ENCODE data around the gene POLR2C. TPM values are rescaled to one million over a fixed set of nuclear protein-coding genes. Genes with fewer than 3 reads are reported as not detected.
A peak's percentile ranks its signal among the peaks of the same experiment; 100 is the strongest.

Gene POLR2C
- total and polyA plus RNA-seq, 2 of the 13 experiments (the other 11 are each of a cell fraction or from before 2014, with no cell fraction given), result 104 to 216 TPM

DNA sequence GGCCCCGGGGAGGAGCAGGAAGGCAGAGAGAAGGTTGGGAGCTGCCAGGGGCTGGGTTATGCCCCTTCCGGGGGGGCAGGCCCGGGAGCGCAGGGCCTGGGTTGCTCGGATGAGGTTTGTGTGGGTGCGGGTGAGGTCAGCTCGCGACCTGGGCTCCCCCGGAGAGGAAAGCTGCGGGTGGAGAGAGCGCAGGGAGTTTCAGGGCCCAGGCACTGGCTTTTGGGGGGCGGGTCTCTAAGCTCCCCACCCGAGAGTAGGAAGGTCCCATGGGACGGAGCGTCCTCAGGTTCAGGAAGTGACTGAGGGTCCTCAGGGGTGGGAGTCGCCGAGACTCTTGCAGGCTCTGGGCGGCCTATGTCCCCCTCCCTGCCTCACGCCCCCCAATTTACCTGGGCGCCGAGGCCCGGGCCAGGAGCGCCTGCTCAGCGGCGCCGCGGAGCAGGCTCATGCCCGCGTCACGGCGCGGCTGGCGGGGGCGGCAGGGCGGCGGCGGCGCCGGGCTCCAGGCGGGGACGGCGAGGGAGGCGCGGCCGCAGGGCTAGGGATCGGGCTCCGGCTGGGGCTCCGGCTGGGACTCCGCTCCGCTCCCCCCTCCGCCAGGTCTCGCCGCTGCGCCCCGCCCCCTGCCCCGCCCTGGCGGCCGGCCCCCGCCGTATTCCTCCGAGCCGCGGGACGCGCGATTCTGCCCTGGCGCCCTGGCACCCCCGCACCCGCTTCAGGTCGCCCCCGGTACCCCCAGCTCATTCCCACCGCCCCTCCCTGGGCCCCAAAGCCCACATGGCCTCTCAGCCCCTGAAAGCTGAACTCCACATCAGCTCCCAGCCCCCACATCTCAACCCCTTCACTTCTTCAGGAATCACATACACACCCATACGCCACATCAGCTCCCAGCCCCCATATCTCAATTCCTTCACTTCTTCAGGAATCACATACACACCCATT is 23.7 kb downstream of the POLR2C start, which contains the start of gene DOK4 (continued):
- no peak for TF ChIP-seq PHB2 (IDR thresholded peaks at IDR 0.05; ENCODE audit: partially characterized antibody)
- TF ChIP-seq, protein P1, sequence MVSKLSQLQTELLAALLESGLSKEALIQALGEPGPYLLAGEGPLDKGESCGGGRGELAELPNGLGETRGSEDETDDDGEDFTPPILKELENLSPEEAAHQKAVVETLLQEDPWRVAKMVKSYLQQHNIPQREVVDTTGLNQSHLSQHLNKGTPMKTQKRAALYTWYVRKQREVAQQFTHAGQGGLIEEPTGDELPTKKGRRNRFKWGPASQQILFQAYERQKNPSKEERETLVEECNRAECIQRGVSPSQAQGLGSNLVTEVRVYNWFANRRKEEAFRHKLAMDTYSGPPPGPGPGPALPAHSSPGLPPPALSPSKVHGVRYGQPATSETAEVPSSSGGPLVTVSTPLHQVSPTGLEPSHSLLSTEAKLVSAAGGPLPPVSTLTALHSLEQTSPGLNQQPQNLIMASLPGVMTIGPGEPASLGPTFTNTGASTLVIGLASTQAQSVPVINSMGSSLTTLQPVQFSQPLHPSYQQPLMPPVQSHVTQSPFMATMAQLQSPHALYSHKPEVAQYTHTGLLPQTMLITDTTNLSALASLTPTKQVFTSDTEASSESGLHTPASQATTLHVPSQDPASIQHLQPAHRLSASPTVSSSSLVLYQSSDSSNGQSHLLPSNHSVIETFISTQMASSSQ (IDR thresholded peaks at IDR 0.05; ENCODE audit: low read depth), result no peak
- TF ChIP-seq, protein P1 (CRISPR knock-in tag; IDR thresholded peaks at IDR 0.05; ENCODE audit: borderline replicate concordance), result 0 out of 2 replicates have a peak, but pooled peaks have one; percentile 39
- no peak for TF ChIP-seq ATM (IDR thresholded peaks at IDR 0.05; ENCODE audit: borderline replicate concordance)
- TF ChIP-seq GATAD2A (CRISPR knock-in tag; IDR thresholded peaks at IDR 0.05), result no peak
- TF ChIP-seq, protein P2, sequence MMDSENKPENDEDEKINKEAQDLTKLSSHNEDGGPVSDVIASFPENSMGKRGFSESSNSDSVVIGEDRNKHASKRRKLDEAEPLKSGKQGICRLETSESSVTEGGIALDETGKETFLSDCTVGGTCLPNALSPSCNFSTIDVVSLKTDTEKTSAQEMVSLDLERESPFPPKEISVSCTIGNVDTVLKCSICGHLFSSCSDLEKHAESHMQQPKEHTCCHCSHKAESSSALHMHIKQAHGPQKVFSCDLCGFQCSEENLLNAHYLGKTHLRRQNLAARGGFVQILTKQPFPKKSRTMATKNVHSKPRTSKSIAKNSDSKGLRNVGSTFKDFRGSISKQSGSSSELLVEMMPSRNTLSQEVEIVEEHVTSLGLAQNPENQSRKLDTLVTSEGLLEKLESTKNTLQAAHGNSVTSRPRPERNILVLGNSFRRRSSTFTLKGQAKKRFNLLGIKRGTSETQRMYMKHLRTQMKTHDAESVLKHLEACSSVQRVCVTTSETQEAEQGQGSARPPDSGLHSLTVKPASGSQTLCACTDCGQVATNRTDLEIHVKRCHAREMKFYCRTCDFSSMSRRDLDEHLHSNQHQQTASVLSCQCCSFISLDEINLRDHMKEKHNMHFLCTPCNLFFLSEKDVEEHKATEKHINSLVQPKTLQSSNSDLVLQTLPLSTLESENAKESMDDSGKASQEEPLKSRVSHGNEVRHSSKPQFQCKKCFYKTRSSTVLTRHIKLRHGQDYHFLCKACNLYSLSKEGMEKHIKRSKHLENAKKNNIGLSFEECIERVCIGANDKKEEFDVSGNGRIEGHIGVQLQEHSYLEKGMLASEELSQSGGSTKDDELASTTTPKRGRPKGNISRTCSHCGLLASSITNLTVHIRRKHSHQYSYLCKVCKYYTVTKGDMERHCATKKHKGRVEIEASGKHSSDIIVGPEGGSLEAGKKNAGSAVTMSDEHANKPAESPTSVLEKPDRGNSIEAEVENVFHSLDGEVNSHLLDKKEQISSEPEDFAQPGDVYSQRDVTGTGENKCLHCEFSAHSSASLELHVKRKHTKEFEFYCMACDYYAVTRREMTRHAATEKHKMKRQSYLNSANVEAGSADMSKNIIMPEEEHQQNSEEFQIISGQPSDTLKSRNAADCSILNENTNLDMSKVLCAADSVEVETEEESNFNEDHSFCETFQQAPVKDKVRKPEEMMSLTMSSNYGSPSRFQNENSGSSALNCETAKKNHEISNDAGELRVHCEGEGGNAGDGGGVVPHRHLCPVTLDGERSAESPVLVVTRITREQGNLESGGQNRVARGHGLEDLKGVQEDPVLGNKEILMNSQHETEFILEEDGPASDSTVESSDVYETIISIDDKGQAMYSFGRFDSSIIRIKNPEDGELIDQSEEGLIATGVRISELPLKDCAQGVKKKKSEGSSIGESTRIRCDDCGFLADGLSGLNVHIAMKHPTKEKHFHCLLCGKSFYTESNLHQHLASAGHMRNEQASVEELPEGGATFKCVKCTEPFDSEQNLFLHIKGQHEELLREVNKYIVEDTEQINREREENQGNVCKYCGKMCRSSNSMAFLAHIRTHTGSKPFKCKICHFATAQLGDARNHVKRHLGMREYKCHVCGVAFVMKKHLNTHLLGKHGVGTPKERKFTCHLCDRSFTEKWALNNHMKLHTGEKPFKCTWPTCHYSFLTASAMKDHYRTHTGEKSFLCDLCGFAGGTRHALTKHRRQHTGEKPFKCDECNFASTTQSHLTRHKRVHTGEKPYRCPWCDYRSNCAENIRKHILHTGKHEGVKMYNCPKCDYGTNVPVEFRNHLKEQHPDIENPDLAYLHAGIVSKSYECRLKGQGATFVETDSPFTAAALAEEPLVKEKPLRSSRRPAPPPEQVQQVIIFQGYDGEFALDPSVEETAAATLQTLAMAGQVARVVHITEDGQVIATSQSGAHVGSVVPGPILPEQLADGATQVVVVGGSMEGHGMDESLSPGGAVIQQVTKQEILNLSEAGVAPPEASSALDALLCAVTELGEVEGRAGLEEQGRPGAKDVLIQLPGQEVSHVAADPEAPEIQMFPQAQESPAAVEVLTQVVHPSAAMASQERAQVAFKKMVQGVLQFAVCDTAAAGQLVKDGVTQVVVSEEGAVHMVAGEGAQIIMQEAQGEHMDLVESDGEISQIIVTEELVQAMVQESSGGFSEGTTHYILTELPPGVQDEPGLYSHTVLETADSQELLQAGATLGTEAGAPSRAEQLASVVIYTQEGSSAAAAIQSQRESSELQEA (CRISPR knock-in tag; IDR thresholded peaks at IDR 0.05; ENCODE audit: not compliant biosample characterization), result no peak
- no peak for TF ChIP-seq NR1H2 (CRISPR knock-in tag; IDR thresholded peaks at IDR 0.05; ENCODE audit: borderline replicate concordance, low read depth)
- TF ChIP-seq ZNF430 (CRISPR knock-in tag; IDR thresholded peaks at IDR 0.05), result peak; percentile 21; the same call in 1 of the 2 replicates
- TF ChIP-seq PPARG (CRISPR knock-in tag; conservative IDR thresholded peaks at IDR 0.05), result 0 out of 2 replicates have a peak, but pooled peaks have one; percentile 3
- TF ChIP-seq, protein P3, sequence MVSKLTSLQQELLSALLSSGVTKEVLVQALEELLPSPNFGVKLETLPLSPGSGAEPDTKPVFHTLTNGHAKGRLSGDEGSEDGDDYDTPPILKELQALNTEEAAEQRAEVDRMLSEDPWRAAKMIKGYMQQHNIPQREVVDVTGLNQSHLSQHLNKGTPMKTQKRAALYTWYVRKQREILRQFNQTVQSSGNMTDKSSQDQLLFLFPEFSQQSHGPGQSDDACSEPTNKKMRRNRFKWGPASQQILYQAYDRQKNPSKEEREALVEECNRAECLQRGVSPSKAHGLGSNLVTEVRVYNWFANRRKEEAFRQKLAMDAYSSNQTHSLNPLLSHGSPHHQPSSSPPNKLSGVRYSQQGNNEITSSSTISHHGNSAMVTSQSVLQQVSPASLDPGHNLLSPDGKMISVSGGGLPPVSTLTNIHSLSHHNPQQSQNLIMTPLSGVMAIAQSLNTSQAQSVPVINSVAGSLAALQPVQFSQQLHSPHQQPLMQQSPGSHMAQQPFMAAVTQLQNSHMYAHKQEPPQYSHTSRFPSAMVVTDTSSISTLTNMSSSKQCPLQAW (CRISPR knock-in tag; IDR thresholded peaks at IDR 0.05), result 0 out of 2 replicates have a peak, but pooled peaks have one; percentile 19
- TF ChIP-seq MEIS2 (CRISPR knock-in tag; IDR thresholded peaks at IDR 0.05), result no peak
- TF ChIP-seq ZIK1 (CRISPR knock-in tag; IDR thresholded peaks at IDR 0.05; ENCODE audit: borderline replicate concordance, low read depth), result 0 out of 2 replicates have a peak, but pooled peaks have one; percentile 47
- no peak for TF ChIP-seq ZBTB7A (CRISPR knock-in tag; IDR thresholded peaks at IDR 0.05)
